Coronary artery (tissue), 2 donors: ENCODE data around the gene SSRP1.

ENCODE experiments used
- DNase-seq: peaks from one replicate; pipeline ENCODE4 v3.0.0-alpha.2; 2017; ENCODE audit warnings: low spot score
- H3K27ac ChIP-seq, 2 donors: fragments of 200-600 bp; sonication (generic); one replicate each; pipeline ENCODE4 v1.5.1; 2016 to 2019
- H3K4me3 ChIP-seq: fragments of 200-600 bp; sonication (generic); 2 replicates; pipeline ENCODE4 v1.5.1; 2016; ENCODE audit warnings: mild to moderate bottlenecking, moderate library complexity
- TF ChIP-seq, protein P1 (sequence below): fragments of 200-600 bp; sonication (generic); IDR thresholded peaks from one replicate; pipeline ENCODE4 v1.5.1; 2019; ENCODE audit warnings: antibody characterized with exemption

Gene SSRP1

DNA sequence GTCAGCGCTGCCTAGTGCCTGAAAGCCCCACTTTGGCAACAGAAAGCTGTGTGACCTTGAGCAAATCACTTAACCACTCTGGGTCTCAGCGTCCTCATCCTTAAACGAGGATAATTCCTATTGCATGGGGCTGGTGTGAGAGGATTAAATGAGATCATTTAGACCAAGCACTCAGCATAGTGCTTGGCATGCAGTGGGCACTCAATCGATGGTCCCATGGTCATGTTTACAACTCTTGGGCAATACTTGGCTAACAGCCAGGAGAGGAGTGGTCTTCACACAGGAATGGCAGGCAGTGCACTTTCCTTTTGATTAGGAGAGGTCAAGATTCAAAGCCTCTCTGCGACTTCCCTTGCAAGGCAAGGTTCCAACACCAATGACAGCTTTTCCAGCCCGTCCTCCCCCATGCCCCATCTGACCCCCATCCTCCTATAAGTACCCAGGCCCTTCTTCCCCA, 25.0 kb downstream of the SSRP1 start:
- TF ChIP-seq, protein P1, sequence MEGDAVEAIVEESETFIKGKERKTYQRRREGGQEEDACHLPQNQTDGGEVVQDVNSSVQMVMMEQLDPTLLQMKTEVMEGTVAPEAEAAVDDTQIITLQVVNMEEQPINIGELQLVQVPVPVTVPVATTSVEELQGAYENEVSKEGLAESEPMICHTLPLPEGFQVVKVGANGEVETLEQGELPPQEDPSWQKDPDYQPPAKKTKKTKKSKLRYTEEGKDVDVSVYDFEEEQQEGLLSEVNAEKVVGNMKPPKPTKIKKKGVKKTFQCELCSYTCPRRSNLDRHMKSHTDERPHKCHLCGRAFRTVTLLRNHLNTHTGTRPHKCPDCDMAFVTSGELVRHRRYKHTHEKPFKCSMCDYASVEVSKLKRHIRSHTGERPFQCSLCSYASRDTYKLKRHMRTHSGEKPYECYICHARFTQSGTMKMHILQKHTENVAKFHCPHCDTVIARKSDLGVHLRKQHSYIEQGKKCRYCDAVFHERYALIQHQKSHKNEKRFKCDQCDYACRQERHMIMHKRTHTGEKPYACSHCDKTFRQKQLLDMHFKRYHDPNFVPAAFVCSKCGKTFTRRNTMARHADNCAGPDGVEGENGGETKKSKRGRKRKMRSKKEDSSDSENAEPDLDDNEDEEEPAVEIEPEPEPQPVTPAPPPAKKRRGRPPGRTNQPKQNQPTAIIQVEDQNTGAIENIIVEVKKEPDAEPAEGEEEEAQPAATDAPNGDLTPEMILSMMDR, result no peak
- H3K4me3 ChIP-seq, result peak overlapping the region; percentile 86
- DNase-seq, result no peak
- peak overlapping the region; percentile 86 to 99 for H3K27ac ChIP-seq

DNA sequence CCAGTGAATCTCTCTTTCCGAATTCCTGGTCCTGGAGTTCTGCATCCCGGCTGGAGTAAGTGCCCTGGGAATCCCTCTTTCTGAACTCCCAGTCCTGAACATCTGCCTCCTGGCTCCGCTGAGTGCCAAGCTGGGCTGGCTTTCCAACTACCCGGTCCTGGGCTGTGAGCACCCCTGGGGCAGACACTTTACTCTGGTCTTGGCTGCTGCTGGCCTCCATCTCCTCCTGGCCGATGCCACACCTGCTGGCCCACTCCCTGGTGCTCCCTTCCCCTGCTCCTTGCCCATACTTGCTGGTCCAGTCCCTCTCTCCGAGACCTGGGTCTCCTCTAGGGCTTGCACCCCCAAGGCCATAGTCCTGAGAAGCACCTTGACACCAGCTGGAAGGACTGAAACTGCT, 25.6 kb downstream of the SSRP1 start:
- DNase-seq, result no peak
- TF ChIP-seq, protein P1, result no peak
- peak overlapping the region; percentile 86 for H3K4me3 ChIP-seq
- H3K27ac ChIP-seq, result peak overlapping the region; percentile 86 to 99

DNA sequence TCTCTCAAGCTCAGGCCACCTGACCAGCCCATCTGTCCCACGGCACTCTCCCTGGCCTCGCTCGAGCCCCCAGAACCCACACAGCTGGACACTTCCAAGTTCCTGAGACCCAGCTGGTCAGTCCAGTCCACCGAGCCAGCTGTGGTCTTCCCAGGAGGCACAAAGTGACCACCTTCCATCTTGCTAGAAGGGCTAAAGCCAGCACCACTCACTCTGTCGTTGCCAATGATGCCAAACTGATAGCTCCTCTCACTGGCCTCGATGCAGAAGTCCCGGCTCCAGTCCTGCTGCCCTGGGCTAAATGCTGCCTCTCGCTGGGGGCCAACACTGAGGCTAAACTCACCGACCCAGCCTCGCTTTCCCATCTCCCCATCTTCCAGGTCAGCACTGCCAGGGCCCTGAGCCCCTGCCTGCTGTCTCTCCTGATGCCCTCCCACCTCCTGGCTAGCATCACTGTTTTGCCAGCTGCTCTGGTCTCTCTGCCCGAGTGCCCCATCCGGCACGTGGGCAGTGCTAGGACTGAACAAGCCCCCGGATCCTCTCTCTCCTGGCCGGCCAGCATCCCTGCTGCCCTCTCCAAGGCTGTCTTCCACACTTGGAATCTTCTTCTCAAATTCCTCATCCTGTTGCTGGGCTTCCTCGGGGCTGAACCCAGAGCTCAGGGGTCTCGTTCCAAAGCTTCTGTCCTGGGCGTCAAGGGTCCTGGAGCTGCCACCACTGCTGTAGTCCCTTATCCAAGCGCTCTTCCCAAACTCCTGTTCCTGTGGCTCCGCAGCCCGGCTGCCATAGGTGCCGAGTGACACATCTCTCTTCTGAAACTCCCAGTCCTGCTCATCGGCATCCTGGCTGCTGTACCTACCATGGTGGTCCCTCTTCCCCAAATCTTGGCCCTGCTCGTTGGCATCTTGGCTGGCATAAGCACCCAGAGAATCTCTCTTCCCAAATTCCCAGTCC, 26.3 kb downstream of the SSRP1 start:
- DNase-seq, result no peak

DNA sequence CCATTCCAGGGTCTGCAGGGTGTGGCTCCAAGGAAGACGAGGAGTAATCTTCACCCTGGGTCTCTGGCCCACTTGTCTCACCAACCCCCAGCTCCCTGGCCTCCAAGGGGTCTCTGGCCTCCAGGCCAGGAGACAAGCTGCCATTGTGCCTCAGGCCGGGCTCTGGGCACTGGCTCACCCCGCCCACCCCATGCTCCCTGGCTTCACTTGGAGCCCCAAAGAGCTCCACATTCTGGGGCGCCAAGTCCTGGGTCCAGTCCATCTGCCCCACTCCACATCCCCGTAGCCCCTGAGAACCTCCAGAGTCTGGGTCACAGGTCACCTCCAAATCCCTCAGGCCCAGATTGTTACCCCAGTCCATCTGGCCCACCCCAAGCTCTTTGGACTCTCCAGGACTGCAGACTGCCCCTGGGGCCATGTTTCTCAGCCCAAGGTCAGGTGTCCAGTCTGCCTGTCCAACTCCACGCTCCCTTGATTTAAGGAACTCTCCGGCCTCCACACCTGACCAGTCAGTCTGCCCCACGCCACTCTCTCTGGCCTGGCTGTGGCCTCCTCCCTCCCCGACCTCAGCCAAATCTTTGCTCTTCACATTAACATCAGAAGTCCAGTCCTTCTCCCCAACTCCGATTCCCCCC, 27.1 kb downstream of the SSRP1 start:
- TF ChIP-seq, protein P1, result no peak
- DNase-seq, result no peak
- peak overlapping the region in 1 of 2 donors; percentile 35 for H3K27ac ChIP-seq
- H3K4me3 ChIP-seq, result peak overlapping the region; percentile 16

More for the DNA sequence above, 26.3 kb downstream of the SSRP1 start:
- Histone ChIP-seq H3K27ac (peak overlapping the region; percentile 23 to 99), H3K4me3 (peak overlapping the region; percentile 86)
- TF ChIP-seq, protein P1, result no peak

DNA sequence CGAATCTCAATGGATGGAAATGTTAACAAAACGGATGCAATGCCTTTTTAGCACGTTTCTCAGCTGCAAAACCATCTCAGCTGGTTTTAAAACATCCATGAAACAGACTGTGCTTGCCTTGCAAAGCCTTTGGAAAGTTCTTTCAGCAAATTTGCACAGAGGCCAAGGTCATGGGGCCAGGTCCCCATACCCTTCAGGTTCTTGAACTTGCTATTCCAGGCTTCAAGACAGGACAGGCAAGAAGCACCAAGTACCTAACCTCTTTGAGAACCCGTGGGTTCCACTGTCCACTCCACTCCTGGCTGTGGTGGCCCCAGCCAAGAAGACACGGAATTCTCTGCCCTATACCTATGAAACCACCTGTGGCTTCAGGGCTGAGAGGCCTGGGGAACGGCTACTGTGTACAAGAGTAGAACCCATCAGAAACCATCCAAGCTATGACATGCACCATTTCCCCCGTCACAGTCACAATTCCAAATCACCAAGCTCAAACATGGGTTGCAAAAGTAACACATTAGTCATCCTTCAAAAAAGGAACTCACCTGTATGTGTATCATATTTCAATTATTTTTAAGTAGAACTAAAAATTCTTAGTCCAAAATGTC, 27.9 kb downstream of the SSRP1 start:
- no peak for DNase-seq
- TF ChIP-seq, protein P1, result no peak
- peak overlapping the region in 1 of 2 donors; percentile 13 for H3K27ac ChIP-seq
- no peak overlapping the region for H3K4me3 ChIP-seq

DNA sequence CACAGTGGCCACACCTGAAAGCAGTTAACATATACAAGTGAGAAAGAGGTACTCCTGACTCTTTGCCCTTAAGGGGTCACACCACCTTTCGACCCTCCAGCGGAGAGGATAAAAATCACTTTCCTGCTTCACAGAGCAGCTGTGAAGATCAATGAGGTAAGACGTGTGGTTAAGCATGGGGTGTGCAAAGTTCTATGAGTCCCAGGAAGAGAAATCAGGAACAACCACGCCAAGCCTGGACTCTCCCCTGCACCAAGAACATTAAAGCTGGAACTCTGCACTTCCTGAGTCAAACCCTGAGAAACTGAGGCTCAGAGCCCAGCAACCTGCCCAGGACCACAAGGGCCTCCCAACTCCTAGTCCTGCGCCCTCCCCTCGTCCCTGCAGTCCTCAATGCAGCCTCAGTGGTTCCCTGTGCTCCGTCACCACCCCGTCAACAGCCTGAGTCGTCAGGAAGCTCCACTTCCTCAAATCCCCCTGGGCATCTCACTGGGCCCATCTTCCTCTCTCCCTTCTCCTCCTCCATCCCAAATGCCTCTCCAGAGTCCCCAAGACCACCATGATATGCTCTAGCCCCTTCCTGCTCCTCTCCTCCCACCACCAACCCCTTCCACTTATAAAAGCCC, 28.6 kb downstream of the SSRP1 start:
- DNase-seq, result no peak
- Histone ChIP-seq H3K27ac (peak overlapping the region in 1 of 2 donors; percentile 13), H3K4me3 (no peak overlapping the region)
- TF ChIP-seq, protein P1, result no peak
